Activated B cell treated with CpG ODN at 0.5 μM for 24 hours (primary cell): ENCODE data around the gene OR6C2. TPM values are rescaled to one million over a fixed set of nuclear protein-coding genes. Genes with fewer than 3 reads are reported as not detected.
"Not testable (repeated sequence)": the region's sequence is repeated elsewhere in the genome, so short reads cannot be mapped to it uniquely, and the experiment has no call there.

Experiments used
- ATAC-seq: fragments of 200-7000 bp; cut with Tn5 transposase; one replicate; pipeline ENCODE4 v1.10.0; 2021; ENCODE audit warnings: low read depth, mild to moderate bottlenecking, moderate library complexity
- CTCF ChIA-PET: fragments of 350-600 bp; sonication (Branson Sonifier 250); formaldehyde crosslinking; loops from one replicate; lab custom pipeline; 2021; ENCODE audit warnings: antibody characterized with exemption; lab: Charles Lee
- POLR2A ChIA-PET: fragments of 350-600 bp; sonication (Branson Sonifier 250); formaldehyde crosslinking; loops from one replicate; lab custom pipeline; 2021; ENCODE audit warnings: antibody characterized with exemption; lab: Charles Lee
- DNase-seq: peaks from one replicate; pipeline ENCODE4 v3.0.0; 2022
- H3K27ac Mint-ChIP-seq: one replicate; pipeline ENCODE4 v1.8.0; 2020; ENCODE audit warnings: mixed read lengths
- H3K27me3 Mint-ChIP-seq: one replicate; pipeline ENCODE4 v1.8.0; 2021; ENCODE audit warnings: mixed read lengths
- H3K36me3 Mint-ChIP-seq: one replicate; pipeline ENCODE4 v1.8.0; 2021; ENCODE audit warnings: low read depth, mixed read lengths
- H3K4me1 Mint-ChIP-seq: one replicate; pipeline ENCODE4 v1.8.0; 2021; ENCODE audit warnings: mixed read lengths
- H3K4me3 Mint-ChIP-seq: one replicate; pipeline ENCODE4 v1.8.0; 2020; ENCODE audit warnings: mild to moderate bottlenecking, mixed read lengths
- H3K9me3 Mint-ChIP-seq: one replicate; pipeline ENCODE4 v1.8.0; 2020; ENCODE audit warnings: mixed read lengths
- CTCF ChIP-seq: fragments of 200-600 bp; IDR thresholded peaks from one replicate; pipeline ENCODE4 v1.8.0; 2022; ENCODE audit warnings: antibody characterized with exemption, mild to moderate bottlenecking
- intact Hi-C: fragments of 100-400 bp; cut with micrococcal nuclease; formaldehyde crosslinking; loops from one replicate; pipeline ENCODE4 v1.15.1; 2024
- total RNA-seq: library from RNA; stranded (reverse); gene quantifications from 2 replicates; pipeline ENCODE4 v1.2.3, GENCODE V29; 2022

Gene OR6C2
- total RNA-seq, 1 donor from 2014 or later: not detected

GRCh38 chr12:55414889-55415288 lies 29.0 kb upstream of the OR6C2 start:
- CTCF ChIA-PET, H3K9me3 Mint-ChIP-seq, DNase-seq, H3K36me3 Mint-ChIP-seq, intact Hi-C loops, H3K4me1 Mint-ChIP-seq, H3K27ac Mint-ChIP-seq, POLR2A ChIA-PET: not testable (repeated sequence)
- Mint-ChIP-seq H3K4me3 (peak overlapping the region; percentile 59), H3K27me3 (peaks cover 32% of the 10 kb centered on the region)
- ATAC-seq: peak; percentile 90

GRCh38 chr12:55416961-55417360 lies 26.9 kb upstream of the OR6C2 start:
- H3K4me3 Mint-ChIP-seq: no peak overlapping the region
- peaks cover 33% of the 10 kb centered on the region for H3K27me3 Mint-ChIP-seq
- intact Hi-C loops: no loop called here
- no peak for ATAC-seq
- H3K36me3 Mint-ChIP-seq: no peaks in the 10 kb centered on the region
- CTCF ChIA-PET: no interaction called here
- POLR2A ChIA-PET: no interaction called here
- DNase-seq: no peak
- peaks cover 6% of the 10 kb centered on the region for H3K4me1 Mint-ChIP-seq
- no peak for TF ChIP-seq CTCF
- no peak overlapping the region for H3K27ac Mint-ChIP-seq
- H3K9me3 Mint-ChIP-seq: peaks cover 6% of the 10 kb centered on the region

- peaks cover 2% of the 10 kb centered on the region for H3K4me1 Mint-ChIP-seq
- no peaks in the 10 kb centered on the region for H3K36me3 Mint-ChIP-seq
- ChIA-PET CTCF (no interaction called here), POLR2A (no interaction called here)
- DNase-seq (no peak), ATAC-seq (no peak)
- no peak for TF ChIP-seq CTCF
- no peak overlapping the region for H3K27ac Mint-ChIP-seq
- peaks cover 37% of the 10 kb centered on the region for H3K27me3 Mint-ChIP-seq
- H3K4me3 Mint-ChIP-seq: no peak overlapping the region
- intact Hi-C loops: no loop called here
- peaks cover 6% of the 10 kb centered on the region for H3K9me3 Mint-ChIP-seq
Measured at GRCh38 chr12:55420307-55420962, 23.4 kb upstream of the OR6C2 start.

- H3K9me3 Mint-ChIP-seq: no peaks in the 10 kb centered on the region
- no peaks in the 10 kb centered on the region for H3K4me1 Mint-ChIP-seq
- intact Hi-C loops: no loop called here
- CTCF ChIA-PET: no interaction called here
- H3K4me3 Mint-ChIP-seq: no peak within 1 kb of the TSS
- DNase-seq (no peak), ATAC-seq (no peak)
- no peak within 1 kb of the TSS for H3K27ac Mint-ChIP-seq
- POLR2A ChIA-PET: no interaction called here
- no peak for TF ChIP-seq CTCF
- peaks cover 8% of the 10 kb centered on the region for H3K27me3 Mint-ChIP-seq
- no peaks in the 10 kb centered on the region for H3K36me3 Mint-ChIP-seq
Measured at GRCh38 chr12:55425954-55426353, 17.9 kb upstream of the OR6C2 start, which contains the start of gene OR6C76. Gene OR6C76 (plus strand): TSS chr12:55426254. CDS start chr12:55426254, 0 bp downstream.

- no peak for TF ChIP-seq CTCF
- peaks cover 13% of the 10 kb centered on the region for H3K27me3 Mint-ChIP-seq
- H3K36me3 Mint-ChIP-seq: no peaks in the 10 kb centered on the region
- intact Hi-C loops: no loop called here
- ChIA-PET CTCF (no interaction called here), POLR2A (no interaction called here)
- H3K9me3 Mint-ChIP-seq: no peaks in the 10 kb centered on the region
- DNase-seq (no peak), ATAC-seq (no peak)
- H3K4me1 Mint-ChIP-seq: no peaks in the 10 kb centered on the region
- H3K4me3 Mint-ChIP-seq: no peak overlapping the region
- no peak overlapping the region for H3K27ac Mint-ChIP-seq
Measured at GRCh38 chr12:55428331-55429243, 15.3 kb upstream of the OR6C2 start.

GRCh38 chr12:55441233-55441632 lies 2.6 kb upstream of the OR6C2 start:
- H3K27ac Mint-ChIP-seq, CTCF ChIA-PET, H3K36me3 Mint-ChIP-seq, H3K27me3 Mint-ChIP-seq, ATAC-seq, DNase-seq, intact Hi-C loops, H3K4me1 Mint-ChIP-seq, H3K4me3 Mint-ChIP-seq, POLR2A ChIA-PET: not testable (repeated sequence)
- H3K9me3 Mint-ChIP-seq: peaks cover 22% of the 10 kb centered on the region
